Tracheal epithelial cell (primary cell): ENCODE results near the gene MMP19. TPM values are rescaled to one million over a fixed set of nuclear protein-coding genes. Genes with fewer than 3 reads are reported as not detected.

Experiments
- total RNA-seq: library from RNA; depleted of rRNA; stranded (reverse); fragments of >200 nt; gene quantifications from 2 replicates; pipeline ENCODE4 v1.2.1, GENCODE V29; 2014

The MMP19 gene
- total RNA-seq, result 0.24 TPM in 1 of 2 replicates, not detected in the other

DNA sequence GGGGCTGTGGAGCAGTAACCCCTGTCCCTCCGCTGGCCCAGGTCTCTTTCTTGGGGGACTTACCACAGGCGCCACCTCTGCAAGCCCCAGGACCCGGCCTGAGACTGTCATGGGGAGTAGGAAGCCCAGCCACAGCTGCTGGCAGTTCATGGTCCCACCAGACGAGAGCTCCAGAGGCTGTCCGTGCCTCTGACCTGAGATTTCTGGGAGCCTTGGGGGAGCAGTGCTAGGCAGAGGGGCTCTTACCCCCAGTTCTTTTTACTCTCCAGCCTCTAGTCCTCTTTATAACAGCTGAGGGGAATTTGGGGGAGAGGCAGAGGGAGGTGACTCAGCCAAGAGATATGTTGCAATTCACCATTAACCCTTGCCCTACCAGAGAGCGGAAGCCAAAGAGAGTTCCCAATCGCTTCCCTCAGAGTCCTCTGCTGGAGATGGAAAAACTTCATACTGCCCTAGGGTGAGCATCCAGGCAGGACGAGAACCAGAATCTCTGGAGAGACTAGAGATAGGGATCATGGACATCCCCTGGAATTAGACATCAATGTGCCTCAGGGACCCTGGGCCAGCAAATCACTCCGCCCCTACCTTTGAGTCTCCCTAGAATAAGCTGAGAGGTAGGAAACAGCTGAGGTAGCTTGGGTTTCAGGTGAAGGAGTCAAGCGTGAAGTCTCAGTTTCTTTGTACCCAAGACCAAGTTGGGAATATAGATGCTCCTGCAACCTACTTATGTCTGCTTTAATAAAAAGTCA, at the start of gene MMP19:
TSS of gene MMP19 (minus strand) at position 256 of the 749 bp plus-strand sequence. CDS start at position 150, 106 bp downstream.

DNA sequence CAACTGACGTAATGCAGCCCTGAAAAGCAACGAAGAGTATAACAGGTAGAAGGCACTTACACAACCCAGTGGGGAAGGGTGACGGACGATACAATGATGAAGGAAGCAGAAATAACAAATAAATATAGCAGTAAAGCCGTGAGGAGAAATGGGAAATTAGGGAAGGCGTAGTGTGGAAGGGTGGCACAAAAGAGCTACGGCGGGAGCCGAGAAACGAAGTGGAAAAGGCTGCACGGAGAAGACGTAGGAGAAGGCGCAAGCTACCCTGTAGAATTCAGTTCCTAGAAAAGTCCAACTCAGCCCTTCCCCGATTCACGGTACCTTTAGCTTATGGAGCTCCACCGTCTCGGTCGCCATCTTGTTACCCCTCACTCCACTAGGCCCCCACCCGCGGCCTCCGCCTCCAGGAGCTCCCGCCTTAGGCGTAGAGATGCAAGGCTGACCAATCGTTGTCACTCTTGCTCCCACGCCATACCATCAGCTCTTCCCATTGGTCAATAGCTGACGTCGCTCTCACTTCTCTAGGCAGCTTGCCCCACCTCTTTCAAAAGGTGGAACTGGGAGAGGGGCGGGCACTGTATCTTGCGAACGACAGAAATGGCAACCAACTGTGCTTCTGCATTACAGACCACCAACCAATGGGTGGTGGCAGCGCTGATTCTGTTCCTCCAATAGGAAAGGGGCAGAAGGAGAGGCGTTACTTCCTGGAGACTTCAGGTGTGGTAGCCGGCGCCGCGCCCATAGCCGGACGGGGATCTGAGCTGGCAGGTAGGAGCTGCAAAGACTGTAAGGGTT, 25.2 kb downstream of the MMP19 start, which contains the start of the genes ORMDL2 and SARNP:
TSS of gene ORMDL2 (plus strand) at position 697 of the 795 bp plus-strand sequence. CDS start 959 bp downstream, outside the sequence.
TSS of gene SARNP (minus strand) at position 380 of the 795 bp plus-strand sequence. CDS start at position 357, 23 bp downstream.

Other genes starting within 250 kb of the MMP19 start
- not detected in 2 replicates for gene OR10P1, start 206.0 kb downstream of the MMP19 start, total RNA-seq
- gene ITGA7, start 135.0 kb downstream of the MMP19 start, total RNA-seq, result 0.43 and 1.7 TPM in 2 replicates
- gene BLOC1S1, start 126.9 kb downstream of the MMP19 start, total RNA-seq, result 34.5 and 34.7 TPM in 2 replicates
- gene RDH5, start 122.5 kb downstream of the MMP19 start, total RNA-seq, result 1.1 and 1.2 TPM in 2 replicates
- gene CD63, start 113.9 kb downstream of the MMP19 start, total RNA-seq, result 935 and 965 TPM in 2 replicates
- 0.43 and 0.72 TPM in 2 replicates for gene GDF11, start 99.8 kb downstream of the MMP19 start, total RNA-seq
- gene SARNP, start 25.2 kb downstream of the MMP19 start, total RNA-seq, result 64.2 and 75.2 TPM in 2 replicates
- 26.9 and 38.6 TPM in 2 replicates for gene ORMDL2, start 24.9 kb downstream of the MMP19 start, total RNA-seq
- gene DNAJC14, start 13.3 kb downstream of the MMP19 start, total RNA-seq, result 36.2 and 41.2 TPM in 2 replicates
- gene PYM1, start 85.0 kb upstream of the MMP19 start, total RNA-seq, result 27.0 and 41.1 TPM in 2 replicates
- 97.6 and 107 TPM in 2 replicates for gene DGKA, start 88.2 kb upstream of the MMP19 start, total RNA-seq
- 2.6 and 2.9 TPM in 2 replicates for gene PMEL, start 123.1 kb upstream of the MMP19 start, total RNA-seq
- gene CDK2, start 123.9 kb upstream of the MMP19 start, total RNA-seq, result 9.4 and 26.5 TPM in 2 replicates
- gene RAB5B, start 131.1 kb upstream of the MMP19 start, total RNA-seq, result 51.8 TPM in 2 replicates
- gene SUOX, start 154.3 kb upstream of the MMP19 start, total RNA-seq, result 5.1 and 5.8 TPM in 2 replicates
- gene IKZF4, start 178.1 kb upstream of the MMP19 start, total RNA-seq, result 0.24 TPM in 1 of 2 replicates, not detected in the other
- 233 and 674 TPM in 2 replicates for gene RPS26, start 199.0 kb upstream of the MMP19 start, total RNA-seq
- 22.9 and 29.6 TPM in 2 replicates for gene ERBB3, start 237.2 kb upstream of the MMP19 start, total RNA-seq